ENCODE results near the gene OVCA2.

The OVCA2 gene

GRCh38 chr17:2054512-2055291, 12.9 kb downstream of the OVCA2 start, which contains the start of gene HIC1:
Gene HIC1 (plus strand): TSS chr17:2055103. CDS start chr17:2056691, 1,588 bp downstream.
- peak; percentile 66 for DNase-seq (ENCODE audit: low read depth)

DNA sequence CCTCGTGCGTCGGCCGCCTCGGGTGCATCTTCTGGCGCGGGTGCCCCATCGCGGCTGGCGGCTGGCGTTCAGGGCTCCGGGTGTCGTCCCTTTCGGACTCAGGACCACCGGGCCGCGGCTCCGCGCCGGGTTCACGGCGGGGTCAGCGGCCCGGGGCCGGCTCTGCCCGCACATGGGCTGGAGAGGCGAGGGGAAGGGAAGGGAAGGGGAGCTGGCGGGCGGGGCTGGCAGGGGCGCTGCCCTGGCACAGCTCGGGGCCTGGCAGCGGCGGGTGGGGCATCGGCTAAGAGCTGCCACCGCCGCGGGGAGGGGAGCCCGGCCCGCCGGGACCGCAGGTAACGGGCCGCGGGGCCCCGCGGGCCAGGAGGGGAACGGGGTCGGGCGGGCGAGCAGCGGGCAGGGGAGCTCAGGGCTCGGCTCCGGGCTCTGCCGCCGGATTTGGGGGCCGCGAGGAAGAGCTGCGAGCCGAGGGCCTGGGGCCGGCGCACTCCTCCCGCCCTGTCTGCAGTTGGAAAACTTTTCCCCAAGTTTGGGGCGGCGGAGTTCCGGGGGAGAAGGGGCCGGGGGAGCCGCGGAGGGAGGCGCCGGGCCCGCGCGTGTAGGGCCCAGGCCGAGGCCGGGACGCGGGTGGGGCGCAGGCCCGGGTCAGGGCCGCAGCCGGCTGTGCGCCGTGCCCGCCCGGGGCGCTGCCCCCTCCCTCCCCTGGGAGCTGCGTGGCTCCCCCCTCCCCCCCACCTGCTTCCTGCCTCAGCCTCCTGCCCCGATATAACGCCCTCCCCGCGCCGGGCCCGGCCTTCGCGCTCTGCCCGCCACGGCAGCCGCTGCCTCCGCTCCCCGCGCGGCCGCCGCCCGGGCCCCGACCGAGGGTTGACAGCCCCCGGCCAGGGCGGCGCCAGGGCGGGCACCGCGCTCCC, 13.7 kb downstream of the OVCA2 start:
- DNase-seq (ENCODE audit: low read depth): no peak

GRCh38 chr17:2056206-2057174, 14.7 kb downstream of the OVCA2 start:
- no peak for DNase-seq (ENCODE audit: low read depth)

GRCh38 chr17:2057175-2057759, 15.4 kb downstream of the OVCA2 start:
- no peak for DNase-seq (ENCODE audit: low read depth)

- DNase-seq (ENCODE audit: low read depth): no peak
Observed at GRCh38 chr17:2057760-2058585, 16.2 kb downstream of the OVCA2 start.

GRCh38 chr17:2058586-2059546, 17.0 kb downstream of the OVCA2 start:
- no peak for DNase-seq (ENCODE audit: low read depth)

- DNase-seq (ENCODE audit: low read depth): no peak
Observed at GRCh38 chr17:2059547-2060384, 17.9 kb downstream of the OVCA2 start.

DNA sequence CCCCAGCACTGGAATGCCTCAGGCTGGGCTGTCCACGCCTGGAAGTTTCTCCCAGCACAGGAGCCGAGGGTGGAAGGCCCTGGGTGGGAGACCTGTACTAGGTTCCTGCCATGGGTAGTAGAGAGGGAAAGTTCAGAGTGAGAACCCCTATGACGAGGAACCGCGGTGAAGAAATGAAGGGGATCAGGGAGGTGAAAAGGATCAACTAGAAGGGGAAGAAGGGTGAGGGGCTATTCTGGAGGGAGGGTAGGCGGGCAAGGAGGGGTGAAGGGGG, 18.5 kb downstream of the OVCA2 start:
- DNase-seq (ENCODE audit: low read depth): no peak

- DNase-seq (ENCODE audit: low read depth): no peak
Observed at GRCh38 chr17:2060681-2061440, 19.0 kb downstream of the OVCA2 start.

- no peak for DNase-seq (ENCODE audit: low read depth)
Observed at GRCh38 chr17:2061441-2061958, 19.7 kb downstream of the OVCA2 start.

DNA sequence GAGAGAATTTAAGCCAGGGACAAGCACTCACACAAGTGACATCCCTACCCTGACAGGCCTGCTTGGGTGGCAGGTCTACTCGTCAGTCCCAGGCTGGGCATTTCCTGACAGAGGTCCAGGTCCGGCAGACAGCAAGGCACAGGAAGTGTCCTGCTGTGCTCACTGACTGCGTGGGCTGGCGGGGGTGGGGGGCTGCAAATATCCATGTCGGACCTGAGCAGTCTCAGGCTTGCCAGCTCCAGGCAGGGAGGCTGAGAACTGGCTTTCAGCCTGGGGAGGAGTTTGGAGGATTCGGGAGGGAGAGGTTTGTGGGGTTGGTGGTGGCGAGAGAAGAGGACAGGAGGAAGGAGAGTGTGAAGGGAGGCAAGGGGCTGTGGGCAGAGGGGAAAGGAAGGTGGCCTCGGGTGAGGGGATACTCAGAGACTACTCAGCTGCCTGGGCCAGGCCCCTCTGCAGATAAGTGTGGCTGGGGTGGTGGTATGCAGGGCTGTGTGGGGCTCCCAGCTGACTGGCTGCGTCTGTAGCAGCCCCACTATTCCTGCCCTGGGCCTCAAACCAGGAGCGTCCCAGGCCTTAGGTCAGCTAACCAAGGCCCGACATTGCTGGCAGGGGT, 20.9 kb downstream of the OVCA2 start:
- no peak for DNase-seq (ENCODE audit: low read depth)

GRCh38 chr17:2063261-2064146, 21.7 kb downstream of the OVCA2 start:
- no peak for DNase-seq (ENCODE audit: low read depth)

GRCh38 chr17:2064147-2064489, 22.3 kb downstream of the OVCA2 start:
- DNase-seq (ENCODE audit: low read depth): no peak

GRCh38 chr17:2064520-2064971, 22.7 kb downstream of the OVCA2 start:
- no peak for DNase-seq (ENCODE audit: low read depth)

DNA sequence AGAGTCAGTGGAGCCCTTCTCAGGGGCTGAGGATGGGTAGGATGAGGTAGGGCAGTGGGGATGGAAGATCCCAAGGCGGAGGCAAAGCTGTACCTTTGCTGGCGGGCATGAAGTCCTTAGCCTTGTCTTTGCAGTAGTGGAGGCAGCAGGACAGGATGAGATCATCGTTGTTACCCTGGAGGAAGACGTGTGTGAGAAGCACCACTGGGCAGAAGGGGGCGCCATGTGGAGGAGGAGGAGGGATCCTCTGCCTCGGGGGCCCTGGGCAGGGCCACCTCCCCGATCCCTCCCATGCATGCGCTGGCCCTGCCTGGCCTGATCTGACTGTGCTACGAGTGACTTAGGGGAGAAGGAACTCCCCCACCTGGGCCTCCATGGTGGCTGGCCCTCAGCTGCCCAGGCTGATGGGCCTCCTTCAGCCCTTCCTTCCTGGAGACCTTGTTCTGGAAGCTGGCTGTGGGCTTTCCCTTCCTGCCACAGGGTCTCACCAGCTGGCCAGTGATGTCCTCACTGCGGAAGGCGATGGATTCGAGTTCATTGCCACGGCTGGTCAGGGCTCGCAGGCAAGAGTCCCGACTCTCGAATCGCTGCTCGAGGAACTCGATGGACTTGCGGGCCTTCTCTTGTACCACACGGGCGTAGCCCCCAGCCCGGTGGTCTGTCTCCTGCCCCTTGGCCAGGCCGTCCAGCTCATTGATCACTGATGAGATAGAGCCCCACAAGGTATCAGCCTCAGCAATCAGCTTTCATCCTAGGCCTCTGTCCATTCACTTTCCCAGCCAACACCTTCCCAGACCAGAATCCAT, 23.4 kb downstream of the OVCA2 start:
- no peak for DNase-seq (ENCODE audit: low read depth)
